ENCODE measurements around the gene MTMR10.

MTMR10 gene

GRCh38 chr15:30919877-30920550 lies 71.4 kb downstream of the MTMR10 start:
- no peak for DNase-seq

DNA sequence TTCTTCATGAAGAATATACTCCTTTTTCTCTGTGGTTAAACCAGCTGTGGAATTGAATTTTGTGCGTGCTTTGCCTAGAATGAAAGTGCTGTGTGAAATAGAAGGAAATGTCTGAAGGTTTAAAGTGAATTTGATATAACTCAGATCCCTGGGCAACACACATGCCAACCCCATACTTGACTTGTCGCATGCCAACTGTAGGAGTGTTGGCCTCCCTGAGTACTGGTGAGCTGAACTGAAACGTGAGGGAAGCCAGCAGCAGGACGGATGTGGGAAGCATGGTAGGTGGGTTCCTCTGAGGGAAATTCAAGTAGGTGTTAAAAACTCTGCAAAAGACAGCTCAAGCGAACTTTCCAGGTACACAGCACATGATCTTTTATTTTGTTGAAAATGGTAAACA lies 73.1 kb downstream of the MTMR10 start:
- DNase-seq: no peak

GRCh38 chr15:30917675-30918074 lies 73.8 kb downstream of the MTMR10 start:
- DNase-seq: no peak

GRCh38 chr15:30917013-30917412 lies 74.4 kb downstream of the MTMR10 start:
- no peak for DNase-seq

DNA sequence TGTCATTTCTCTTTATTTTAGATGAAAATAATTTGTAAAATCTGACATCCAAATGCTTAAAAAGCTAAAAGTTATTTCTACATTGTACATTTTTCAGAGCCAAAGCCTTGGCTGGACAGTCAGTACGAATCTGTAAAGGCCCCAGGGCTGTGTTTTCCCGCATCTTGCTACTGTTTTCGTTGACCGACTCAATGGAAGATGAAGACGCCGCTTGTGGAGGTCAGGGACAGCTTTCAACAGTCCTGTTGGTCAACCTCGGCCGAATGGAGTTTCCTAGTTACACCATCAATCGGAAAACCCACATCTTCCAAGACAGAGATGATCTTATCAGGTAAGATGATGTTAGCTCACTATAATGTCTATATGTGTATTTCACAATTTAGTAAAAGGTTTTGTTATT lies 77.7 kb downstream of the MTMR10 start:
- DNase-seq: no peak

GRCh38 chr15:30906366-30906765 lies 85.1 kb downstream of the MTMR10 start:
- no peak for DNase-seq

GRCh38 chr15:30905821-30906220 lies 85.6 kb downstream of the MTMR10 start:
- DNase-seq: no peak

GRCh38 chr15:30904812-30905211 lies 86.6 kb downstream of the MTMR10 start:
- no peak for DNase-seq

GRCh38 chr15:30903497-30904187 lies 87.8 kb downstream of the MTMR10 start, which contains the start of gene FAN1:
FAN1 (plus strand) TSS chr15:30903915; CDS start chr15:30904664, 749 bp downstream.
- peak; percentile 76 for DNase-seq

GRCh38 chr15:30901889-30902288 lies 89.5 kb downstream of the MTMR10 start:
- DNase-seq: no peak

GRCh38 chr15:30896211-30896606 lies 95.2 kb downstream of the MTMR10 start:
- no peak for DNase-seq

DNA sequence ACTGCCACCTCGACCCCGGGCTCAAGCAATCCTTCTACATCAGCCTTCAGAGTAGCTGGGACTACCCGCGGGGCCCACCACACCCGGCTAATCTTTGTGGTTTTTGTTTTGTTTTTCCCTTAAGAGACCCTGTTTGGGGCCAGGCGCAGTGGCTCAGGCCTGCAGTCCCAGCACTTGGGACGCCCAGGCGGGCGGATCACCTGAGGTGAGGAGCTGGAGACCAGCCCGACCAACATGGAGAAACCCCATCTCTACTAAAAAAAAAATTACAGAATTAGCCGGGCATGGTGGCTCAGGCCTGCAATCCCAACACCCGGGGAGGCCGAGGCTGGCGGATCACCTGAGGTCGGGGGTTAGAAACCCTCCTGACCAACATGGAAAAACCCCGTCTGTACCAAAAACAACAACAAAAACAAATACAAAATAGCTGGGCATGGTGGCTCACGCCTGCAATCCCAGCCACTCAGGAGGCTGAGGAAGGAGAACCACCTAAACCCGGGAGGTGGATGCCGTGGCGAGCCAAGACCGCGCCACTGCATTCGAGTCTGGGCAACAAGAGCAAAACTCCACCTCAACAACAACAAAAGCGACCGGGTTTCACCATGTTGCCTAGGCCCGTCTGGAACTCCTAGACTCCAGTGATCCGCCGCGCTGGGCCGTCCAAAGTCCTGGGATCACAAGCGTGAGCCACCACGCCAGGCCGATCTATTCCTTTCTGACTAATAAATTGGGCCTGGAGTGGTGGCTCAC lies 95.8 kb downstream of the MTMR10 start:
- no peak for DNase-seq

DNA sequence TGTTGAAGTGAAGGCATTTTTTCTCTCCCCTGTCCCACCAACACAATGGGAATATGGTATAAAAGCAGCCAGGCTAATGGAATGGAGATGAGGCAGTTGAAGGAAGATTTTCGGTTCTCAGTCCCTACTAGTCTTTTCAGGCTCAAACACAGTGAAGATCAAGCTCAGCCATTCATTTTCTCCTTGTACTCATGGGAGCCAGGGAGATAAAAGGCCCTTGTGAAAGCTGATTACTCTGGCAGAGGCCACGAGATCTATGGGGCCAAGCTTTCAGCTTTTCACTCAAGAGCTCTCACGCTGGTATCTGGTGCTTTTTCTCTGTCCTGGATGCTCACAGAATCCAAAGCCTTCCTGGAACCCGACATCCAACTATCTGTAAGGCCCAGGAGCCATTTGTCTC lies 102.2 kb downstream of the MTMR10 start:
- DNase-seq: no peak
